ENCODE data around the gene HGFAC. TPM values are rescaled to one million over a fixed set of nuclear protein-coding genes. Genes with fewer than 3 reads are reported as not detected.
A peak's percentile ranks its signal among the peaks of the same experiment; 100 is the strongest.
"Not testable (repeated sequence)": the region's sequence is repeated elsewhere in the genome, so short reads cannot be mapped to it uniquely, and the experiment has no call there.

The HGFAC gene
- total and polyA plus RNA-seq, 4 donors: 0.24 to 2.6 (median 0.37) TPM

GRCh38 chr4:3409571-3410091 lies 32.1 kb upstream of the HGFAC start:
- H3K4me1 ChIP-seq (ENCODE audit: control insufficient read depth in 5 of 5, insufficient read depth in 5 of 5, low read length in 5 of 5): peaks cover 0 to 24% (median 2%) of the 10 kb centered on the region in 5 donors
- no peak overlapping the region for H3K27ac ChIP-seq (ENCODE audit: low read depth in 1 of 2, low read length in 1 of 2)
- TF ChIP-seq, protein P1, sequence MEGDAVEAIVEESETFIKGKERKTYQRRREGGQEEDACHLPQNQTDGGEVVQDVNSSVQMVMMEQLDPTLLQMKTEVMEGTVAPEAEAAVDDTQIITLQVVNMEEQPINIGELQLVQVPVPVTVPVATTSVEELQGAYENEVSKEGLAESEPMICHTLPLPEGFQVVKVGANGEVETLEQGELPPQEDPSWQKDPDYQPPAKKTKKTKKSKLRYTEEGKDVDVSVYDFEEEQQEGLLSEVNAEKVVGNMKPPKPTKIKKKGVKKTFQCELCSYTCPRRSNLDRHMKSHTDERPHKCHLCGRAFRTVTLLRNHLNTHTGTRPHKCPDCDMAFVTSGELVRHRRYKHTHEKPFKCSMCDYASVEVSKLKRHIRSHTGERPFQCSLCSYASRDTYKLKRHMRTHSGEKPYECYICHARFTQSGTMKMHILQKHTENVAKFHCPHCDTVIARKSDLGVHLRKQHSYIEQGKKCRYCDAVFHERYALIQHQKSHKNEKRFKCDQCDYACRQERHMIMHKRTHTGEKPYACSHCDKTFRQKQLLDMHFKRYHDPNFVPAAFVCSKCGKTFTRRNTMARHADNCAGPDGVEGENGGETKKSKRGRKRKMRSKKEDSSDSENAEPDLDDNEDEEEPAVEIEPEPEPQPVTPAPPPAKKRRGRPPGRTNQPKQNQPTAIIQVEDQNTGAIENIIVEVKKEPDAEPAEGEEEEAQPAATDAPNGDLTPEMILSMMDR (IDR thresholded peaks at IDR 0.05; ENCODE audit: control extremely low read depth, extremely low read depth): no peak
- H3K9ac ChIP-seq (ENCODE audit: insufficient read depth in 1 of 2, low read length in 2 of 2): no peak overlapping the region
- no peaks in the 10 kb centered on the region for H3K27me3 ChIP-seq (ENCODE audit: control insufficient read depth in 3 of 3, insufficient read depth in 3 of 3, low read length in 2 of 3)
- peaks cover 0 to under 1% (median under 1%) of the 10 kb centered on the region in 4 donors for H3K9me3 ChIP-seq (ENCODE audit: control insufficient read depth in 4 of 4, insufficient read depth in 3 of 4, low read length in 3 of 4)
- H3K4me3 ChIP-seq: no peak overlapping the region
- ATAC-seq (ENCODE audit: insufficient read depth, low FRiP score): no peak
- H3K36me3 ChIP-seq (ENCODE audit: control insufficient read depth in 4 of 4, insufficient read depth in 4 of 4, low read length in 4 of 4): no peaks in the 10 kb centered on the region
- peak in 1 of 3 donors; percentile 12 for DNase-seq
- 88 to 94% methylated on average over 15 of the region's 15 CpGs for WGBS, 2 donors

- TF ChIP-seq, protein P1 (IDR thresholded peaks at IDR 0.05; ENCODE audit: control extremely low read depth, extremely low read depth): no peak
- 89 to 91% methylated on average over 22 of the region's 22 CpGs for WGBS, 2 donors
- Histone ChIP-seq H3K27me3 (ENCODE audit: control insufficient read depth in 3 of 3, insufficient read depth in 3 of 3, low read length in 2 of 3) (no peaks in the 10 kb centered on the region), H3K9ac (ENCODE audit: insufficient read depth in 1 of 2, low read length in 2 of 2) (no peak overlapping the region), H3K36me3 (ENCODE audit: control insufficient read depth in 4 of 4, insufficient read depth in 4 of 4, low read length in 4 of 4) (peaks cover 0 to 7% (median under 1%) of the 10 kb centered on the region in 4 donors), H3K4me1 (ENCODE audit: control insufficient read depth in 5 of 5, insufficient read depth in 5 of 5, low read length in 5 of 5) (peaks cover 0 to 24% (median 2%) of the 10 kb centered on the region in 5 donors), H3K9me3 (ENCODE audit: control insufficient read depth in 4 of 4, insufficient read depth in 3 of 4, low read length in 3 of 4) (no peaks in the 10 kb centered on the region), H3K4me3 (no peak overlapping the region), H3K27ac (ENCODE audit: low read depth in 1 of 2, low read length in 1 of 2) (no peak overlapping the region)
- ATAC-seq (ENCODE audit: insufficient read depth, low FRiP score): no peak
- no peak for DNase-seq
Observed at GRCh38 chr4:3410401-3411135, 31.2 kb upstream of the HGFAC start.

GRCh38 chr4:3411190-3411589 lies 30.6 kb upstream of the HGFAC start:
- not testable (repeated sequence) for H3K9ac ChIP-seq (ENCODE audit: insufficient read depth in 1 of 2, low read length in 2 of 2); H3K27ac ChIP-seq (ENCODE audit: low read depth in 1 of 2, low read length in 1 of 2); ATAC-seq (ENCODE audit: insufficient read depth, low FRiP score); H3K9me3 ChIP-seq (ENCODE audit: control insufficient read depth in 4 of 4, insufficient read depth in 3 of 4, low read length in 3 of 4); H3K27me3 ChIP-seq (ENCODE audit: control insufficient read depth in 3 of 3, insufficient read depth in 3 of 3, low read length in 2 of 3); H3K4me3 ChIP-seq; DNase-seq
- H3K36me3 ChIP-seq (ENCODE audit: control insufficient read depth in 4 of 4, insufficient read depth in 4 of 4, low read length in 4 of 4): peaks cover 0 to 12% (median 5%) of the 10 kb centered on the region in 4 donors
- H3K4me1 ChIP-seq (ENCODE audit: control insufficient read depth in 5 of 5, insufficient read depth in 5 of 5, low read length in 5 of 5): peaks cover 0 to 24% (median 2%) of the 10 kb centered on the region in 5 donors
- WGBS, 2 donors: 95 to 96% methylated on average over 17 of the region's 17 CpGs

DNA sequence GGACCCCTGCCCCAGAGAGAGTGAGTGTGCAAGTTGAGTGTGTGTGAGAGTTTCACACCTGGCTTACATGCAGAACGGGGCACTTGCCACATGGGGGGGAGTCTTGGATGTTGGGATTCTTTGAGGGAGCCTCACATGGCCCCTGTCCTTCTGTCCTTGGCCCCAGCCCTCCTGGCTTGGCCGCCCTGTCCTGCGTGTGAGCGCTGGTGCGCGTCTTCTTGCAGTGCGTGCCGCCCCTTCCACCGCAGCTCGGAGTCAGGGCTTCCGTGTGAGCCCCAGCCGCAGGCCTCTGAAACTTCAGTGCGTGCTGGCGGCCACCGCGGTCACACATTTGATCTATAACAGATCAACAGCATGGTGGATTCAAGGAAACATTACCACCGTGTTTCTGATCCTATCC lies 30.1 kb upstream of the HGFAC start:
- peaks cover 0 to 24% (median 1%) of the 10 kb centered on the region in 5 donors for H3K4me1 ChIP-seq (ENCODE audit: control insufficient read depth in 5 of 5, insufficient read depth in 5 of 5, low read length in 5 of 5)
- no peaks in the 10 kb centered on the region for H3K9me3 ChIP-seq (ENCODE audit: control insufficient read depth in 4 of 4, insufficient read depth in 3 of 4, low read length in 3 of 4)
- peak in 1 of 3 donors; percentile 10 for DNase-seq
- H3K36me3 ChIP-seq (ENCODE audit: control insufficient read depth in 4 of 4, insufficient read depth in 4 of 4, low read length in 4 of 4): peaks cover 0 to 14% (median 7%) of the 10 kb centered on the region in 4 donors
- H3K27ac ChIP-seq (ENCODE audit: low read depth in 1 of 2, low read length in 1 of 2): no peak overlapping the region
- H3K4me3 ChIP-seq: no peak overlapping the region
- TF ChIP-seq, protein P1 (IDR thresholded peaks at IDR 0.05; ENCODE audit: control extremely low read depth, extremely low read depth): no peak
- no peaks in the 10 kb centered on the region for H3K27me3 ChIP-seq (ENCODE audit: control insufficient read depth in 3 of 3, insufficient read depth in 3 of 3, low read length in 2 of 3)
- WGBS, 2 donors: 91% methylated on average over 17 of the region's 17 CpGs
- no peak overlapping the region for H3K9ac ChIP-seq (ENCODE audit: insufficient read depth in 1 of 2, low read length in 2 of 2)
- ATAC-seq (ENCODE audit: insufficient read depth, low FRiP score): no peak

All from lung (tissue), 12 donors.